Measurements from ENCODE around the gene MYH6. TPM values are rescaled to one million over a fixed set of nuclear protein-coding genes. Genes with fewer than 3 reads are reported as not detected.
"Not testable (repeated sequence)": the region's sequence is repeated elsewhere in the genome, so short reads cannot be mapped to it uniquely, and the experiment has no call there.

The MYH6 gene
- total RNA-seq, 1 donor from 2014 or later = 0.07 TPM

- no peak for DNase-seq (ENCODE audit: low spot score, unreplicated experiment)
- Mint-ChIP-seq H3K9me3 (ENCODE audit: low read depth) (no peaks in the 10 kb centered on the region), H3K4me1 (ENCODE audit: low read depth) (peaks cover 5% of the 10 kb centered on the region), H3K27ac (no peak overlapping the region), H3K4me3 (ENCODE audit: low read depth) (no peak overlapping the region), H3K36me3 (ENCODE audit: insufficient read depth) (no peaks in the 10 kb centered on the region), H3K27me3 (peaks cover 39% of the 10 kb centered on the region)
- TF ChIP-seq CTCF (IDR thresholded peaks at IDR 0.05; ENCODE audit: unreplicated experiment) = no peak
These were observed 22.6 kb upstream of the MYH6 start for GRCh38 chr14:23430723-23431085.

GRCh38 chr14:23430016-23430722 is 22.1 kb upstream of the MYH6 start:
- Mint-ChIP-seq H3K4me1 (ENCODE audit: low read depth) (peaks cover under 1% of the 10 kb centered on the region), H3K36me3 (ENCODE audit: insufficient read depth) (no peaks in the 10 kb centered on the region), H3K27me3 (peaks cover 39% of the 10 kb centered on the region), H3K27ac (no peak overlapping the region), H3K4me3 (ENCODE audit: low read depth) (no peak overlapping the region), H3K9me3 (ENCODE audit: low read depth) (no peaks in the 10 kb centered on the region)
- no peak for TF ChIP-seq CTCF (IDR thresholded peaks at IDR 0.05; ENCODE audit: unreplicated experiment)
- no peak for DNase-seq (ENCODE audit: low spot score, unreplicated experiment)

GRCh38 chr14:23428686-23429495 is 20.8 kb upstream of the MYH6 start:
- Mint-ChIP-seq H3K27ac (no peak overlapping the region), H3K27me3 (peaks cover 37% of the 10 kb centered on the region), H3K36me3 (ENCODE audit: insufficient read depth) (no peaks in the 10 kb centered on the region), H3K9me3 (ENCODE audit: low read depth) (no peaks in the 10 kb centered on the region), H3K4me1 (ENCODE audit: low read depth) (no peaks in the 10 kb centered on the region), H3K4me3 (ENCODE audit: low read depth) (no peak overlapping the region)
- DNase-seq (ENCODE audit: low spot score, unreplicated experiment) = no peak
- no peak for TF ChIP-seq CTCF (IDR thresholded peaks at IDR 0.05; ENCODE audit: unreplicated experiment)

- H3K27me3 Mint-ChIP-seq = peaks cover 19% of the 10 kb centered on the region
- H3K36me3 Mint-ChIP-seq (ENCODE audit: insufficient read depth); H3K4me1 Mint-ChIP-seq (ENCODE audit: low read depth); H3K27ac Mint-ChIP-seq; H3K9me3 Mint-ChIP-seq (ENCODE audit: low read depth); H3K4me3 Mint-ChIP-seq (ENCODE audit: low read depth); DNase-seq (ENCODE audit: low spot score, unreplicated experiment): not testable (repeated sequence)
These were observed 17.7 kb upstream of the MYH6 start for GRCh38 chr14:23425798-23426197.

- no peak for TF ChIP-seq CTCF (IDR thresholded peaks at IDR 0.05; ENCODE audit: unreplicated experiment)
- peaks cover 19% of the 10 kb centered on the region for H3K27me3 Mint-ChIP-seq
- H3K36me3 Mint-ChIP-seq (ENCODE audit: insufficient read depth) = no peaks in the 10 kb centered on the region
- no peaks in the 10 kb centered on the region for H3K4me1 Mint-ChIP-seq (ENCODE audit: low read depth)
- DNase-seq (ENCODE audit: low spot score, unreplicated experiment) = no peak
- no peaks in the 10 kb centered on the region for H3K9me3 Mint-ChIP-seq (ENCODE audit: low read depth)
- no peak overlapping the region for H3K4me3 Mint-ChIP-seq (ENCODE audit: low read depth)
- H3K27ac Mint-ChIP-seq = no peak overlapping the region
These were observed 17.1 kb upstream of the MYH6 start for GRCh38 chr14:23425169-23425568.

All from progenitor cell of endocrine pancreas (in vitro differentiated cells).